Liver (tissue), 9 donors: ENCODE measurements around the gene CHERP. TPM values are rescaled to one million over a fixed set of nuclear protein-coding genes. Genes with fewer than 3 reads are reported as not detected.

Experiments used
- DNase-seq: peaks from one replicate; pipeline ENCODE4 v3.0.0-alpha.2; 2017; ENCODE audit warnings: low spot score
- H3K27ac ChIP-seq, 2 donors: one replicate each; pipeline ENCODE4 v1.7.0; 2013; ENCODE audit warnings: inconsistent platforms in 2 of 2, low read length in 2 of 2, control low read depth in 1 of 2, low read depth in 1 of 2, mild to moderate bottlenecking in 1 of 2
- H3K27me3 ChIP-seq, 4 donors: one replicate each; pipeline versions ENCODE4 v1.6.1 to v1.7.0; 2013; ENCODE audit warnings: low read length in 3 of 4, inconsistent platforms in 1 of 4, mild to moderate bottlenecking in 1 of 4, moderate library complexity in 1 of 4; ENCODE audit not compliant: control insufficient read depth in 4 of 4, insufficient read depth in 4 of 4
- H3K36me3 ChIP-seq, 4 donors: one replicate each; pipeline versions ENCODE4 v1.6.1 to v1.7.0; 2013; ENCODE audit warnings: low read length in 3 of 4, mild to moderate bottlenecking in 3 of 4, low read depth in 1 of 4, moderate library complexity in 1 of 4; ENCODE audit not compliant: control insufficient read depth in 4 of 4, insufficient read depth in 3 of 4
- H3K4me1 ChIP-seq, 4 donors: one replicate each; pipeline versions ENCODE4 v1.6.1 to v1.7.0; 2013; ENCODE audit warnings: low read length in 3 of 4, mild to moderate bottlenecking in 3 of 4, moderate library complexity in 1 of 4; ENCODE audit not compliant: control insufficient read depth in 4 of 4, insufficient read depth in 4 of 4
- H3K4me3 ChIP-seq, 3 donors: one replicate each; pipeline versions ENCODE4 v1.6.1 to v1.7.0; 2013; ENCODE audit warnings: low read length in 3 of 3, control low read depth in 1 of 3, low read depth in 1 of 3, mild to moderate bottlenecking in 1 of 3
- H3K9ac ChIP-seq, 2 donors: one replicate each; pipeline ENCODE4 v1.7.0; 2013; ENCODE audit warnings: low read length in 2 of 2, mild to moderate bottlenecking in 2 of 2, moderate library complexity in 2 of 2, control low read depth in 1 of 2, low read depth in 1 of 2
- H3K9me3 ChIP-seq, 4 donors: one replicate each; pipeline versions ENCODE4 v1.6.1 to v1.7.0; 2013; ENCODE audit warnings: low read length in 3 of 4; ENCODE audit not compliant: control insufficient read depth in 4 of 4
- ATF3 ChIP-seq: IDR thresholded peaks from 2 replicates; pipeline ENCODE4 v1.6.1; 2016; ENCODE audit warnings: antibody characterized with exemption
- CTCF ChIP-seq: fragments of 150-350 bp; IDR thresholded peaks from 2 replicates; pipeline ENCODE4 v1.5.1; 2017; ENCODE audit warnings: improper control_type of control experiment, low read depth, low read length; ENCODE audit not compliant: missing input control
- EGR1 ChIP-seq, 2 donors: IDR thresholded peaks; 2 replicates each; pipeline ENCODE4 v1.6.1; 2016 to 2018; ENCODE audit warnings: antibody characterized with exemption in 2 of 2, low read depth in 2 of 2
- FOXA1 ChIP-seq: IDR thresholded peaks from 2 replicates; pipeline ENCODE4 v1.6.1; 2016; ENCODE audit warnings: antibody characterized with exemption
- GABPA ChIP-seq, 2 donors: IDR thresholded peaks in 1 of 2; conservative IDR thresholded peaks in 1 of 2; 2 replicates each; pipeline ENCODE4 v1.6.1; 2016; ENCODE audit warnings: antibody characterized with exemption in 2 of 2, mild to moderate bottlenecking in 1 of 2, moderate library complexity in 1 of 2
- JUND ChIP-seq, 2 donors: IDR thresholded peaks; 2 replicates each; pipeline ENCODE4 v1.6.1; 2016; ENCODE audit warnings: antibody characterized with exemption in 2 of 2
- NR2F2 ChIP-seq: IDR thresholded peaks from 2 replicates; pipeline ENCODE4 v1.6.1; 2016; ENCODE audit warnings: antibody characterized with exemption
- RAD21 ChIP-seq, 2 donors: IDR thresholded peaks; 2 replicates each; pipeline ENCODE4 v1.6.1; 2016; ENCODE audit warnings: antibody characterized with exemption in 2 of 2, mild to moderate bottlenecking in 2 of 2
- REST ChIP-seq: IDR thresholded peaks from 2 replicates; pipeline ENCODE4 v1.6.1; 2016; ENCODE audit warnings: antibody characterized with exemption, mild to moderate bottlenecking
- RXRA ChIP-seq, 2 donors: IDR thresholded peaks; 2 replicates each; pipeline ENCODE4 v1.6.1; 2017 to 2018; ENCODE audit warnings: antibody characterized with exemption in 2 of 2, mild to moderate bottlenecking in 1 of 2
- SP1 ChIP-seq: IDR thresholded peaks from 2 replicates; pipeline ENCODE4 v1.6.1; 2018; ENCODE audit warnings: antibody characterized with exemption, mild to moderate bottlenecking
- YY1 ChIP-seq: IDR thresholded peaks from 2 replicates; pipeline ENCODE4 v1.6.1; 2016; ENCODE audit warnings: antibody characterized with exemption, mild to moderate bottlenecking
- ZBTB33 ChIP-seq: IDR thresholded peaks from 2 replicates; pipeline ENCODE4 v1.6.1; 2016; ENCODE audit warnings: antibody characterized with exemption
- WGBS: extraction: QIAGEN DNeasy Blood & Tissue Kit; methylation state at CpG from one replicate; pipeline ENCODE4 v1.1.7; 2013; 5-methylcytosine and 5-hydroxymethylcytosine counted together
- polyA plus RNA-seq, 2 donors: library from polyadenylated mRNA; stranded (reverse) in 1 of 2; unstranded in 1 of 2; fragments of 200-250 nt in 1 of 2; fragments of >200 nt in 1 of 2; fragmentation: Nextera tagmentation in 1 of 2; extraction: Ambion mirVana in 1 of 2; gene quantifications; one replicate each; pipeline versions ENCODE4 v1.2.1 to v1.2.3, GENCODE V29; 2013 to 2015
- total RNA-seq, 2 donors: library from RNA; depleted of rRNA; stranded (reverse); fragments of >200 nt; gene quantifications; one replicate each; pipeline ENCODE4 v1.2.3, GENCODE V29; 2014
- donor health status: healthy.
- donor health status: healthy.
- donor health status: healthy.
- donor health status: healthy.
- donor health status: healthy.

CHERP gene
- total and polyA plus RNA-seq, 4 donors = 8.5 to 14.0 (median 9.0) TPM

- 93% methylated on average over 18 of the region's 18 CpGs for WGBS
- no peaks in the 10 kb centered on the region for H3K9me3 ChIP-seq
- H3K9ac ChIP-seq = no peak overlapping the region
- peaks cover 4 to 18% (median 11%) of the 10 kb centered on the region in 4 donors for H3K4me1 ChIP-seq
- DNase-seq = no peak
- no peak overlapping the region for H3K27ac ChIP-seq
- peaks cover 39 to 71% (median 49%) of the 10 kb centered on the region in 4 donors for H3K36me3 ChIP-seq
- no peak for TF ChIP-seq ZBTB33
- TF ChIP-seq RAD21 (IDR thresholded peaks at IDR 0.05) = no peak
- TF ChIP-seq EGR1 (IDR thresholded peaks at IDR 0.05; ENCODE audit: low read depth in 2 of 2) = no peak
- no peak for TF ChIP-seq GABPA (IDR thresholded peaks at IDR 0.05 in 1 of 2, conservative IDR thresholded peaks at IDR 0.05 in 1 of 2)
- no peak for TF ChIP-seq REST
- TF ChIP-seq YY1 = no peak
- no peak for TF ChIP-seq FOXA1
- no peak for TF ChIP-seq ATF3
- H3K4me3 ChIP-seq = no peak overlapping the region
- no peaks in the 10 kb centered on the region for H3K27me3 ChIP-seq
Observed at GRCh38 chr19:16520986-16521624, 21.1 kb downstream of the CHERP start.

GRCh38 chr19:16520074-16520973 lies 21.9 kb downstream of the CHERP start:
- no peak for DNase-seq
- H3K4me3 ChIP-seq = no peak overlapping the region
- peaks cover 4 to 16% (median 12%) of the 10 kb centered on the region in 4 donors for H3K4me1 ChIP-seq
- H3K36me3 ChIP-seq = peaks cover 39 to 70% (median 47%) of the 10 kb centered on the region in 4 donors
- no peaks in the 10 kb centered on the region for H3K27me3 ChIP-seq
- H3K9me3 ChIP-seq = no peaks in the 10 kb centered on the region
- 95% methylated on average over 45 of the region's 45 CpGs for WGBS
- H3K9ac ChIP-seq = no peak overlapping the region
- TF ChIP-seq JUND (IDR thresholded peaks at IDR 0.05) = no peak
- TF ChIP-seq REST = no peak
- TF ChIP-seq NR2F2 = no peak
- TF ChIP-seq RXRA (IDR thresholded peaks at IDR 0.05) = no peak
- TF ChIP-seq ATF3 = no peak
- no peak for TF ChIP-seq YY1
- TF ChIP-seq SP1 = no peak
- TF ChIP-seq EGR1 (IDR thresholded peaks at IDR 0.05; ENCODE audit: low read depth in 2 of 2) = no peak
- TF ChIP-seq RAD21 (IDR thresholded peaks at IDR 0.05) = no peak
- TF ChIP-seq ZBTB33 = no peak
- no peak for TF ChIP-seq CTCF
- H3K27ac ChIP-seq = no peak overlapping the region
